ENCODE results near the gene CRYBB2.
"Not testable (repeated sequence)": the region's sequence is repeated elsewhere in the genome, so short reads cannot be mapped to it uniquely, and the experiment has no call there.

The CRYBB2 gene

DNA sequence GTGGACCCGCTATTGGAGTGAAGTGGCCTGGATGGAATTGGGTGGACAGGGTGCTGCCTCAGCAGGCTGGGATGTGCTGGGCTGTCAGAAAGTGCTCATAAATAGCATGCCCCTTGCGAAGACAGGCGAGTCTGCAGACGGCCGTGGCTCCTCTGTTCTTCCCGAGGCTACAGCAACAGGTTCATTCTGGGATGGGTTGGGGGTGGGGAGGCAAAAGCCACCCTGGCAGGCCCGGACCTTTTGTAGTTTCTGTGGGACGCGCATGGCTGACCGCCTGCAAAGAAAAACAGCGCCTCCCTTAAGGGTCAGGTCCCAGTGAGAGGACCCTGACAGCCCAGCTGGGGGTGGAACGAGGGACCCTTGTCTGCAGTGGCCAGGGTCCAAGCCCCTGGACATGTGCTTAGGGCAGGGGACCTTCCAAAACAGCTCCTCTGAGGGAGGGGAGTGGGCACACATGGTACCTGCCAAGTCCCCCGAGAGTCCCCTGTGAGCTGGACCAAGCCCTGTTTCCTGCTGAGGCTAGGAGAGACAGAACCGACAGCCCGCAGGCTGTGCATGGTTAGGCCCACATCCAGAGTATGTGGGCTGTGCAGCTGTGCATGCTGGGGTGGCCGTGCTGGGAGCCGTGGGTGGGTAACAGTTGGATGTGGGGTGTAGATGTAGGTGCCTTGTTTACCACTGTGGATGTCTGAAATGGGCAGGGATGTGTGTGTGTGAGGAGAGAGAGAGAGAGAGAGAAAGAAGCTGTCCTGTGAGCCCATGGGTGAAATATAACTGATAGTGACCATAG lies 19.5 kb upstream of the CRYBB2 start, which contains the start of gene CRYBB3:
Gene CRYBB3 (plus strand): TSS at position 128 of the 790 bp plus-strand sequence. CDS start 1,539 bp downstream, outside the sequence.
- FAIRE-seq (no peak), DNase-seq (ENCODE audit: insufficient read length, low spot score) (no peak)

DNA sequence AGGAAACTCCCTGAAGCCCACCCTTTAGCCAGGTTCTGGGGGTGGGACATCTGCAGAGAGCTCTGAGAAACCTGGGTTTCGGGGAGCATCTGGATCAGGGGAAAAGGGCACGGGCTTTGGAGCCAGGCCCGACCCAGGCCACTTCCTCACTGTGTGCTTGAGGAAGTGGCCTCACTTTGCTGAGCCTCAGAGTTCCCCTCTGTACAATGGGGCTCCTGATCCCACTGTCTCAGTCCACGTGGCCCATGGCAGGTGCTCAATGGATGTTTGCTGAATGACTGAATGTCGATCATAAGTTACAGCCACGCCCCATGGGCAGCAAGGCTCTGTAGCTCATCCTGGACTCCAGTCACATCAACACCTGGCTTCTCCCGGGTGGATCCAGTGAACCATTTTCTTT lies 18.5 kb upstream of the CRYBB2 start:
- DNase-seq (ENCODE audit: insufficient read length, low spot score) (no peak), FAIRE-seq (no peak)

DNA sequence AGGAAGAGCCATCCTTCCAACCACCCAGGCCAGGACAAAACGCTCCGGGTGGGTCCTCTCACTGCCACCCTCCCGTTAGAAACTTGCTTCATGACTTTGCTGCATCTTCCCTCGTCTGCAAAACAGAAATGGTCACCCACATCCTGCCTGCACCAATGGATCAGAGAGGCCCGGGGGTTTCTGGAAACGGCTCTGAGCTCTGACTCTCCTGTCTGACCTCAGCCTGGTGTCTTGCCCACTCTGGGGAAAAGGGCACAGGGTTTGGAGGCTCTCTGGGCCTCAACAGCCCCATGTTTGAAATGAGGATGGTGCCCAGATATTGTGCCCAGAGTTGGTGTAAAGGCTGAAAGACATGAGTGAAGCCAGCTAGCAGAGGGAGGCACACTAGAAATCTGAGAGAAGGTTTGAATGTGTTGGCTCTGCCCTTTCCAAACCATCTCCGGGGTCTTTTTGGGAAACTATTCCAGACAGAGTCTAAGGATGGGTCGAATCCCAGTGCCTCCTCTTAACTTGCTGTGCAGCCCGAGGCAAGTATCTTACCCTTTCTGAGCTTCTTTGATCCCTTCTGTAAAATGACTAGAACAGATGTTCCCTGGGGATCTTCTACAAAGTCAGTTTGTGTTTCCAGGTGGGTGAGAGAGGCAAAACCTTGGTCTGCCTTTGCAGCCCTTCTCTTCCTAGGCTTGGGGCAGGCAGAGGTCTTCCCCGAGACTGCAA lies 17.7 kb upstream of the CRYBB2 start:
- FAIRE-seq (no peak), DNase-seq (ENCODE audit: insufficient read length, low spot score) (no peak)

DNA sequence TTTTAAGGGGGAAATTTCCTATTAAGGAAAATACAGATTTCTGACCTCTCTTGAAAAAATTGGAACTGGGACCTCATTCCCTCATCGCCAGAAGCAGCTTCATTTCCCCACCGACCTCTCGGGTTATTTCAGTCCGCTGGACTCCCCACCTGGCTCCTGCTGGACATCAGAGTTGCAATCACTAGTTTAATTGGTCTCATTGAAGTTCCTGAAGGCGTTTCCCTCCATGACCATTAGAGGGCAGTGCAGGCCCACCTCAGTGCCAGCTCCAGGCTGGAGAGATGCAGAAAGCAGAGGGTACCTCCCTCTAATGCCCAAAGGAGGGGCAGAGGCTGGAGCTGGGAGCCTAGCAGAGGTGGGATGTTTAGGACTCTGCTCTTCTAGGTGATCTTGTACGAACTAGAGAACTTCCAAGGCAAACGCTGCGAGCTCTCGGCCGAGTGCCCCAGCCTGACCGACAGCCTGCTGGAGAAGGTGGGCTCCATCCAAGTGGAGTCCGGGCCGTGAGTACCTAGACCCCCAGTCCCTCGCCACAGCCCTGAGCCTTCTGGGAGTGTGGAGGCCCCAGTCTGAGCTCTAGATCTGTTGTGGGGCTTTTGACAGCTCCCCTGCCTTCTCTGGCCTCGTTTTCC lies 17.0 kb upstream of the CRYBB2 start:
- FAIRE-seq (no peak), DNase-seq (ENCODE audit: insufficient read length, low spot score) (peak; percentile 54)

DNA sequence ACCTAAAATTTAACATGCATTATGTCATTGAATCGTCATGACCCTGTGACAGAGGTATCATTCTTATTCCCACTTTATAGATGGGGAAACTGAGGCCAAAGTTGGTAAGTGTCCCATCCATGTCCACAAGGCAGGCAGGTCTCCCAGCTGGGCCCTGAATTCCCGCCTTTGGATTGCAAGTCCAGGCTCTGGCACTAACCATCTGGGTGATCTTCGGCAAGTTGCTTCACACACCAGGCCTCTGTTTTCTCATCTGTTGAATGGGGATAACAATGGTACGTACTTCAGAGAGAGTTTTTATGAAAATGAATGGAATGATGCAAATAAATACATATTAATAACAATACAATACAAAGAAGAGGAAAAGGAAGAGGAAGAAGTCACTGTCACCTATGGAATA lies 16.4 kb upstream of the CRYBB2 start:
- FAIRE-seq: no peak
- no peak for DNase-seq (ENCODE audit: insufficient read length, low spot score)

- DNase-seq (ENCODE audit: insufficient read length, low spot score); FAIRE-seq: not testable (repeated sequence)
These were observed 14.9 kb upstream of the CRYBB2 start for GRCh38 chr22:25204547-25204946.

GRCh38 chr22:25205847-25206246 lies 13.6 kb upstream of the CRYBB2 start:
- DNase-seq (ENCODE audit: insufficient read length, low spot score) (no peak), FAIRE-seq (no peak)

- DNase-seq (ENCODE audit: insufficient read length, low spot score) (no peak), FAIRE-seq (no peak)
These were observed 12.4 kb upstream of the CRYBB2 start for GRCh38 chr22:25206998-25207397.

DNA sequence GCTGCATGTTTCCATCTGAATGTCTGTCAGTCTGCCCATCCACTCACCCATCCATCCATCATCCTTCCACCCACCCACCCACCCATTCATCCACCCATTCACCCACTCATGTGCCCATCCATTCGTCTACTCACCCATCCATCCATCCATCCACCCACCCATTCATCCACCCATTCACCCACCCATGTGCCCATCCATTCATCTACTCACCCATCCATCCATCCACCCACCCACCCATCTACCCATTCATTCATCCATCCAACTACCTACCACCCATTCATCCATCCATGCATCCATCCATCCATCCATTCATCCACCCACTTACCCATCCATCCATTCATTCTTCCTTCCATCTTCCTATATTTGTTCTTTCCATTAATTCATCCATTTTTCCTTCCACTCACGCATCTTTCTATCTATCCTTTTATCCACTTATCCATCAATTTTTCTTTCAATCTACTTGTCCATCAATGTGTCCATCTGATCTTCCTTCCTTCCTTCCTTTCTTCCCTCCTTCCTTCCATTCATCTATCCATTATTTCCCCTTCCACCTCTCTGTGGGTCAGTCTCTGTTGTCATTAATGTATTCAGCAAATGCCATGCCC lies 11.8 kb upstream of the CRYBB2 start:
- no peak for DNase-seq (ENCODE audit: insufficient read length, low spot score)

DNA sequence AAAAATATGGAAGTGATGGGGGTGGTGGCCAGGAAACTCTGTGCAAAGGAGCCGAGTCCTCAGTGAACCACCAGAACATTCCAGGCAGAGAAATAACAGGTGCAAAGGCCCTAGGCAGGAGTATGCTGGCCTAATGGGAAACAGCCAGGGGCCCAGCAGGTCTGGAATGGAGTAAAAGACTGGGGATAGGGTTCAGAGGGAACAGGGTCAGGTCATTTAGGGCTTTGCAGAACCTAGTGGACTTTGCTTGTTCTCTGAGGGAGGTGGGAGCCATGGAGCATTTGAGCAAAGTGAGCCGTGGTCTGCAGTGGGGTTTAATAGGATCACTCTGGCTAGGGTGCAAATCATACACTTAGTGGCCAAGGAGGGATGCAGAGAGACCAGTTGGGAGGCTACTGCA lies 11.1 kb upstream of the CRYBB2 start:
- no peak for FAIRE-seq
- no peak for DNase-seq (ENCODE audit: insufficient read length, low spot score)

More for the DNA sequence above, 11.8 kb upstream of the CRYBB2 start:
- no peak for FAIRE-seq

GRCh38 chr22:25208743-25209505 lies 10.5 kb upstream of the CRYBB2 start:
- FAIRE-seq: no peak
- no peak for DNase-seq (ENCODE audit: insufficient read length, low spot score)

DNA sequence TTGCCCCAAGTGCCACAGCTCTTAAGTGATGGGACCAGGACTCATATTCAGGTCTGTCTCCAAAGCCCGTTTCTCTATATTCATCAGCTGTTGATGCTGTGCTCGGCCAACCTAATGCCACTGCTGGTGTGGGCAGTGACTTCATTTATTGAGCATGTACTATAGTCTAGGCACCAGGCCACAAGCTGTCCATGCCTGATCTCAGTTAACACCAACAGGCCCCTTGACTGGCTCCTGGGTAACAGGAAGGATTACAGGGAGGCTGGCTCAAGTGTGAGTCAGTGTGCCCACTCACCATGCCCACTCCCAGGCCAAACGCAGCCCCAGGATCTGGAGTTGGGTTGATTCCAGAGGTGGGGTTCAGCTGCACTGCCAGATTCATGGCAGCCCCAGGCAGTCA lies 8.6 kb upstream of the CRYBB2 start:
- FAIRE-seq (no peak), DNase-seq (ENCODE audit: insufficient read length, low spot score) (no peak)

DNA sequence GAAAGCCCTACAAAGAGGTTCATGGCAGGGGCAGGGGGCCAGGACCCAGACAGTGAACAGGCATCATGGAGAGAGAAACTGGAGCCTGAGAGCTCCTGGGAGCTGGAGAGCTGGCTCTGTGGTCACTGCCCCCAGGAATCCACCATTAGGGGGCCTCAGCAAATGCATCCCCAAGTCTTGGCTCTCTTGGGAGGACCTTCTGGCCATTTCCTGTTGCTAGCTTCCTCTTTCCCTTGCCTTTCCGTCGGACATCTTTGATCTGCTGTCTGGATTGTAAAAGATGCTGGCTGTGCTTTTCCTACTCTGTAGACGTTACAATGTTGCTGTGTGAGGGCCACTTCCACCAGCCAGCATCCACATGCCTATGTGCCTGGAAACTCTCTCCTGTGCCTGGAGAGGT lies 7.1 kb upstream of the CRYBB2 start:
- FAIRE-seq (no peak), DNase-seq (ENCODE audit: insufficient read length, low spot score) (no peak)

- no peak for DNase-seq (ENCODE audit: insufficient read length, low spot score)
- FAIRE-seq: no peak
These were observed 6.2 kb upstream of the CRYBB2 start for GRCh38 chr22:25213221-25213620.

DNA sequence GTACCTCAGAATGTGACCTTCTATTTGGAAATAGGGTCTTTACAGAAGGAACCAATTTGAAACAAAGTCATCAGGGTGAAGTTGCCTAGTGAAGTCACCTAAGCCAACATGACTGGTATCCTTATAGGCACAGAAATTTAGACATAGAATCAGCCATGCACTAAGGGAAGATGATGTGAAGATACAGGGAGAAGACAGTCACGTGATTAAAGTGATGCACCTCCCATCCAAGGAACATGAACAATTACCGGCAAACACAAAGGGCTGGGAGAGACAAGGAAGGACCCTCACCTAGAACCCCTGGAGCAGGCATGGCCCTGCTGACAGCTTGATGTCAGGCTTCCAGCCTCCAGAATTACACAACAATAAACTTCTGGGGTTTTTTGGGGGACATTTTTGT lies 3.2 kb upstream of the CRYBB2 start:
- FAIRE-seq: no peak
- DNase-seq (ENCODE audit: insufficient read length, low spot score): no peak

GRCh38 chr22:25219948-25220442 lies 556 bp downstream of the CRYBB2 start:
- FAIRE-seq (no peak), DNase-seq (ENCODE audit: insufficient read length, low spot score) (no peak)

DNA sequence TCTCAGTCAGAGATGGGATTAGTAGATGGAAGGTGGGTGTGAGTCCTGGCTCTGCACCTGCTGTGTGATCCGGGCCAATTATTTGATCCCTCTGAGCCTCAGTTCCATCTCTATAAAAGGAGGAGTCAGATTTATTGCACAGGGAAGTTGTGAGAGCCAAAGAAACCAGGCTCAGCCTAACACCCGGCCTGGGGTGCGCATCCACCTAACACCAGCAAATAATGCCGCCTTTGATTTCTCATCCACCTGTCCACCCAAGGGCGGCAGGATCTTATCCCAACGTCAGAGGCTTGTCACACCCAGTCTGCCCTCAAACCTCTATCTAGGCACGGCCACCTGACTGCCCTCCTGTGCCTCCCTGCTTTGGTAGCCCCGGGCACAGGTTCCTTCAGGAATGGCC lies 2.4 kb downstream of the CRYBB2 start:
- FAIRE-seq (no peak), DNase-seq (ENCODE audit: insufficient read length, low spot score) (no peak)

DNA sequence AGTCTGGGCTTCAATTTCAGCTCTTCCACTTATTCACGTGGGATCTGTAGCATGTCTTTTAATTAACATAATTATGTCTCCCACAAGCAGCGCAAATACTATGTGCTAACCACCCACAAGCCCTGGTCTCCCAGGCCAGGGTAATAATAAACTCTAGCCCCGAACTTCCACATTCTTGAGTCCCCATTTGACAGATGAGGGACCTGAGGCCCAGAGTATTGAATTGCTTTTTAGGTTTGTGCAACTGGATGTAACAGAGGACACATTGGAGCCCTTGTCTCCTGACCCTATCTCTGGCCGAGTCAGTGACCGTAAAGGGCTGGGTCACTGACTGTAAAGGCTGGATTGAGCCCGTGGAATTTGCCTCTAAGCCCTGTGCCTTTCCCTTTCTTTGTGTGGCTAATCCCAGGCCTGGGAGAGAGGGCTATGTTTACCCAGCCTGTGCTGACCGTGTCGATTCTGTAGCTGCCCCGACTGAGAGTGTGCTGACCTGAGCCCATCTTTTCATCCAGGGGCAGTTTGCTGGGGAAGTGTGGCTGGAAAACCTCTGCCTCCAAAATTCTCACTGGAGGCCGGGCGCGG lies 3.9 kb downstream of the CRYBB2 start:
- FAIRE-seq: no peak
- no peak for DNase-seq (ENCODE audit: insufficient read length, low spot score)

DNA sequence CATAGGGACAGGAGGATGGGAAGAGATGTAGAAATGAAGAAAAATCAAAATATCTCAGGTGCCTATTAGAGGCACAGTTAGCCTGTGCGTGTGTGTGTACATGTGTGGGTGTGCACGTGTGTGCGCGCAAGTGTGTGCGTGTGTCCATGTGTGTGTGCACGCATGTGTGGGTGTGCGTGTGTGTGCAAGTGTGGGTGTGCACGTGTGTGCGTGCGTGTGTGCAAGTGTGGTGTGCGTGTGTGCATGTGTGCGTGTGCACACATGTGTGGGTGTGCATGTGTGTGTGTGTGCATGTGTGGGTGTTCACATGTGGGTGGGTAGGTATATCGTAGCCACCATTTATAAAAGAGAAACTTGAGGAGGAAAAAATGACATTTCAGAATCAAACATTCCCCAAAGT lies 9.4 kb downstream of the CRYBB2 start:
- peak; percentile 26 for FAIRE-seq
- no peak for DNase-seq (ENCODE audit: insufficient read length, low spot score)

DNA sequence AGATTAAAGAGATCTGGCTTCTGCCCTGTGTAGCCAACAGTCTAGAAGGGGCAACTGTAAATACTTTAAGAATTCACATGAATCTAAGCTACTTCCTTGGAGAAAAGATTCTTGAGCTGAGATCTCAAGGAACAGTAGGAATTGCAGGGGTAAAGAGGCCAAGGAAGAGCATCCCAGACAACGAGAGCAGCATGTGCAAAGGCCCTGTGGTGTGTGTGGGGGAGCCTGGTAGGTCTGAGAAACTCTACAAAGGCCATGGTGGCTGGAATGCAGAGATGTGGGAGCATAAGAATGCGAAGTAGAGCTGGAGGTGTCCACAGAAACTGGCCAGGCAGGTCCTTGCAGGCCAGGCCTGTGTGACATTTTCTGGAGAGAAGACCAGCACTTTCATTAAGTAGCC lies 11.3 kb downstream of the CRYBB2 start:
- not testable (repeated sequence) for DNase-seq (ENCODE audit: insufficient read length, low spot score); FAIRE-seq

Measured in HTR-8/SVneo (cell line).